Small intestine (tissue), 7 donors: ENCODE data around the gene TENT5C. TPM values are rescaled to one million over a fixed set of nuclear protein-coding genes. Genes with fewer than 3 reads are reported as not detected.

Source experiments
- DNase-seq, 2 donors: peaks; one replicate each; pipeline versions ENCODE4 v3.0.0 to v3.0.0-alpha.2; 2013
- FAIRE-seq: peaks from 2 replicates; lab custom pipeline; 2012; peaks lifted over from hg19 to GRCh38; lab: Jason Lieb, UNC
- H3K27ac ChIP-seq, 3 donors: one replicate each; pipeline ENCODE4 v1.5.1; 2013; ENCODE audit warnings: low read length in 2 of 3, mild to moderate bottlenecking in 2 of 3, control low read depth in 1 of 3, inconsistent platforms in 1 of 3, low read depth in 1 of 3, moderate library complexity in 1 of 3
- H3K27me3 ChIP-seq, 3 donors: one replicate each; pipeline ENCODE4 v1.6.1; 2013; ENCODE audit warnings: low read length in 3 of 3, inconsistent platforms in 1 of 3; ENCODE audit not compliant: control insufficient read depth in 3 of 3, insufficient read depth in 3 of 3
- H3K36me3 ChIP-seq, 3 donors: one replicate each; pipeline ENCODE4 v1.6.1; 2013; ENCODE audit warnings: low read length in 3 of 3, inconsistent platforms in 1 of 3, low read depth in 1 of 3, mild to moderate bottlenecking in 1 of 3, moderate library complexity in 1 of 3; ENCODE audit not compliant: control insufficient read depth in 3 of 3, insufficient read depth in 2 of 3
- H3K4me1 ChIP-seq, 3 donors: one replicate each; pipeline ENCODE4 v1.6.1; 2013; ENCODE audit warnings: low read length in 2 of 3, inconsistent platforms in 1 of 3, low read depth in 1 of 3, mild to moderate bottlenecking in 1 of 3, moderate library complexity in 1 of 3; ENCODE audit not compliant: control insufficient read depth in 3 of 3, insufficient read depth in 2 of 3
- H3K4me3 ChIP-seq, 3 donors: one replicate each; pipeline ENCODE4 v1.5.1; 2013; ENCODE audit warnings: low read length in 3 of 3, control low read depth in 1 of 3, inconsistent platforms in 1 of 3, low read depth in 1 of 3, mild to moderate bottlenecking in 1 of 3, moderate library complexity in 1 of 3
- H3K9me3 ChIP-seq, 2 donors: one replicate each; pipeline ENCODE4 v1.6.1; 2013; ENCODE audit warnings: low read depth in 1 of 2, low read length in 1 of 2; ENCODE audit not compliant: control insufficient read depth in 2 of 2, insufficient read depth in 1 of 2
- WGBS, 3 donors: extraction: QIAGEN DNeasy Blood & Tissue Kit; methylation state at CpG; one replicate each; pipeline ENCODE4 v1.1.7; 2013; 5-methylcytosine and 5-hydroxymethylcytosine counted together
- polyA plus RNA-seq, 4 donors: library from polyadenylated mRNA; stranded (reverse) in 3 of 4; unstranded in 1 of 4; fragments of 200-250 nt in 3 of 4; fragments of 120-200 nt in 1 of 4; gene quantifications; one replicate each; pipeline versions ENCODE4 v1.2.1 to v1.2.3, GENCODE V29; 2013
- donor health status: healthy with polysubstance abuse.
- donor health status: control.
- donor health status: control.
- donor health status: Bipolar disorder and iron deficiency.
- donor health status: healthy.

The TENT5C gene
- polyA plus RNA-seq, 4 donors = 2.2 to 13.5 (median 3.9) TPM

DNA sequence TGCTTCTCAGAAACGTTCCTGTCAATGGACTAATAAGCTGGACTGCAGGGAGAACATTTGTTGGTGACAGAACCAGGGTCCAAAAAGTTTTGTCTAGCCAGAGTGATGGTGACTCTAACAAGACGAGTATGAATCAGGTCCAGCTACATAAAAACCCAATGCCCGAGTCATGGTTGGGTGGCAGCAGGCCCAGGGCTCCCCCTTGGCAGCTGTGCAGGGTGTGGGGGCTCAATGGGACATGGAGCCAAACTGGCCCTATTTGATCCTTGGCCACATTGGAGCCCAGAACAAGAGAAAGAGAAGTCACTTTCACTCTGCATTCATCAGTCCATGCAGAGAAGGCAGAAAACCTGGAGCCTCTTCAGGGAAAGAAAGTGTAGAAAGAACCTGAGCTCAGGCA lies 37.9 kb upstream of the TENT5C start:
- Histone ChIP-seq H3K9me3 (no peaks in the 10 kb centered on the region), H3K27me3 (no peaks in the 10 kb centered on the region), H3K27ac (no peak overlapping the region), H3K36me3 (no peaks in the 10 kb centered on the region), H3K4me1 (peaks cover 0 to 5% (median 0%) of the 10 kb centered on the region in 3 donors), H3K4me3 (no peak overlapping the region)
- 79 to 82% (median 80%) methylated on average over 3 of the region's 3 CpGs for WGBS, 3 donors
- no peak for FAIRE-seq
- no peak for DNase-seq

DNA sequence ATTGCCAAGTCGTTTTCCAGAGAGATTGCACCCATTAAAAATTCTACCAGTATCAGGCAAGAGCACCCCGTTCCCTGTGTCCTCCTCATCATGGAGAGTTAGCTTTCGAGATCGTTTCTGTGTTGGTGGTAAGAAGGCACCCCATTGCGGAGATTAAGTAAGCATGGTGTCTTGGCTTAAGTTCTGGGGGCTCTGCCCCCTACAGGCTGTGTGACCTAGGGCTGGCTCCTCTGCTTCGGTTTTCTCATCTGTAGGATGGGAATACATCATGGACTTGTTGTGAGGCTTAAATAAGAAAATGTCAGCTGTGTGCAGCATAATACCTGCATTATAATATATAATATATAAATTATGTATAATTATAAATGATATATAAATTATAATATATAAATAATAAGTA lies 36.8 kb upstream of the TENT5C start:
- H3K4me1 ChIP-seq = peaks cover 0 to 3% (median 0%) of the 10 kb centered on the region in 3 donors
- FAIRE-seq = no peak
- DNase-seq = no peak

DNA sequence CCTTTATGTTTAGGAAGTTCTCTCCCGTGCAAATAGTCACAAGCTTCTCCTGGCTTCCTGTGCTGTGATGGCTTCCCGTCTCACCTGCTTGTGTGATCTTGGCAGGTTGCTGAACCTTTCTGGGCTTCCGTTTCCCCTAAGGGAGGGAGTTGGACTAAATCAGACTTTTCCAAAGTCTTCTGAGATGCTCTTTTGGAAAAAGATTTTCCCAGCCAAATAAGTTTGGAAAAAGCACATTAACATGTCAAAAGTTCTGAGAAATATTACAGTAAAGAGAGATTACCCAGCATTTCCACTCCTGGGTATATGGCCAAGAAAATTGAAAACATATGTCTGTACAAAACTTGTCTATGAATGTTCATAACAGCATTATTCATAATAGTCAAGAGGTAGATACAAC lies 36.0 kb upstream of the TENT5C start:
- DNase-seq = no peak
- no peak overlapping the region for H3K27ac ChIP-seq

More for the DNA sequence above, 36.8 kb upstream of the TENT5C start:
- H3K27me3 ChIP-seq = no peaks in the 10 kb centered on the region
- no peak overlapping the region for H3K27ac ChIP-seq
- 87 to 92% (median 90%) methylated on average over 6 of the region's 6 CpGs for WGBS, 3 donors
- H3K36me3 ChIP-seq = no peaks in the 10 kb centered on the region
- no peaks in the 10 kb centered on the region for H3K9me3 ChIP-seq
- H3K4me3 ChIP-seq = no peak overlapping the region

DNA sequence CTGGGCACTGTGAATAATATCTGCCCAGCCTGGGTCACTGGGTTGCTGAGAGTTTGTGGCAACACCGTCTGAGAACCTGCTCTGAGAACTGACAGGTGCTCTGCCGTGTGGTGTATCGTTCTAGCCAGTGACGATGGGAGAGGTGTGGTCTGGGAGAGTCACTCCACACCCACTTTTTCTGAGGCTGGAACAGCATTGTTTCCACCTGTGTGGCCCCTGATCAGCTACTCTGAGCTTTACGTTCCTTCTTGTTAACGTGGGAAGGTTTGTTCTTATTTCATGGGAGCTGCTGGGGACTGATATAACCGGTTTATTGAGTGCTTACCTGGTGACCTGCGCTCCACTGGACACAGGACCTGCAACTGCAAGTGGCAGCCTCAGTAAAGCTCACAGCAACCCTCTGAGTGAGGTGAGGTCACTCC lies 34.8 kb upstream of the TENT5C start:
- 20 to 57% (median 44%) methylated on average over 8 of the region's 8 CpGs for WGBS, 3 donors
- Histone ChIP-seq H3K9me3 (no peaks in the 10 kb centered on the region), H3K4me1 (peaks cover 0 to 3% (median 0%) of the 10 kb centered on the region in 3 donors), H3K27ac (peak overlapping the region in 2 of 3 donors; percentile 7 to 27), H3K36me3 (no peaks in the 10 kb centered on the region), H3K4me3 (no peak overlapping the region), H3K27me3 (no peaks in the 10 kb centered on the region)
- DNase-seq (peak; percentile 56 to 73), FAIRE-seq (no peak)

More for the DNA sequence above, 36.0 kb upstream of the TENT5C start:
- Histone ChIP-seq H3K4me1 (peaks cover 0 to 3% (median 0%) of the 10 kb centered on the region in 3 donors), H3K36me3 (no peaks in the 10 kb centered on the region), H3K27me3 (no peaks in the 10 kb centered on the region), H3K9me3 (no peaks in the 10 kb centered on the region), H3K4me3 (no peak overlapping the region)
- no peak for FAIRE-seq
- WGBS, 3 donors = 62 to 76% (median 74%) methylated on average over 3 of the region's 3 CpGs

- no peaks in the 10 kb centered on the region for H3K36me3 ChIP-seq
- H3K9me3 ChIP-seq = no peaks in the 10 kb centered on the region
- peaks cover 0 to 3% (median 0%) of the 10 kb centered on the region in 3 donors for H3K4me1 ChIP-seq
- no peak overlapping the region for H3K27ac ChIP-seq
- no peaks in the 10 kb centered on the region for H3K27me3 ChIP-seq
- FAIRE-seq = no peak
- H3K4me3 ChIP-seq = no peak overlapping the region
- WGBS, 3 donors = 27 to 64% (median 36%) methylated on average over 5 of the region's 5 CpGs
- peak; percentile 27 to 37 for DNase-seq
These were observed 34.4 kb upstream of the TENT5C start for GRCh38 chr1:117571496-117571895.

DNA sequence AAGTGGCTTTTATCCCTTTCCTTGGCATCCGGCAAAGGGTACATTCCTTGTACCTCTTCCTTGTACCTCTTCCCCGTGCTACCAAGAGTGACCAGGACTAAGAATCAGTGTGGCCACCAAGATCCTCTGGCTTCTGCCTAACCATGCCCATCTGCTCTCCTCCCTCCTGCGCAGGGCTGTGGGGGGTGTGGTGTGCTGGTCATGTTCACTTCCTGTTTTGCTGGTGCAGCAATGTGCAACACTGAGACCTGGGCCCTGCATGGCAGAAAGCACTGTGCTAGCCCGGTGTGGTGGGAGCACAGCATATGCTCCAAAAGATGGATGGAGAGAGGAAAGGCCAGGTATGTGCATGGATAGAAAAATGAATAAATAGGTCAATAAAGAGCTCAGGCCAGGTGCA lies 33.3 kb upstream of the TENT5C start:
- Histone ChIP-seq H3K36me3 (no peaks in the 10 kb centered on the region), H3K4me3 (no peak overlapping the region), H3K27ac (no peak overlapping the region), H3K4me1 (peaks cover 0 to 3% (median 0%) of the 10 kb centered on the region in 3 donors), H3K27me3 (no peaks in the 10 kb centered on the region), H3K9me3 (no peaks in the 10 kb centered on the region)
- DNase-seq = no peak
- FAIRE-seq = no peak
- WGBS, 3 donors = 59 to 76% (median 60%) methylated on average over 4 of the region's 4 CpGs

DNA sequence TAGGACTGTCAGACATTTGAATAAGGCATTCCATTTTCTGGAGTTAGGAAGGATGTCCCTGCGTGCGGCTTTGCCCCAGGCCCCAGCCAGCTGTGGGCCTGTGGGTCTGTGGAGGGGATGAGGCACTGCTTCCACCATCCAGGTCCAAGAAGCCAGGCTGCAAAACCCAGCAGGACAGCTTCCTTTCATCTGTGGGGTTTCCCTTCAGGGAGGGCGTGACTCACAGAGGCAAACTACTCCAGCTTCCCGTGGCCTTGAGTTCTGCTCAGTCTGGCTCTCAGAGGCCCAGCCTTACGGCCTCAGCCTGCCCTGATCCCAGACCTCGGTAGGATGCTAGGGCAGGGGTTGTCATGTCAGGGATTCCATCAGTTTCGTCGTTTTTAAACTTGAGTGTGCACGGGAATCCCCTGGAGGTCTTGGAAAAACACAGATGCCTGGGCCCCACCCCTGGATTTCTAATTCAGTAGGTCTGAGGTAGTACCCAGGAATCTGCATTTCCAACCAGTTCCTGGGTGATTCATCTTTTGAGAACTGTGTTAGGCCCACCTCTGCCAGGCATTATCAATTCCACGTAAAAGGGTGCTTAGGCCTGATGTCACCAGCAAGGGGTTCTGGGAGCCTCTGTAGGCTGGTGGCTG lies 32.3 kb upstream of the TENT5C start:
- no peak for DNase-seq
- H3K4me1 ChIP-seq = peaks cover 0 to 3% (median 0%) of the 10 kb centered on the region in 3 donors
- H3K27ac ChIP-seq = no peak overlapping the region
- no peak for FAIRE-seq
- H3K36me3 ChIP-seq = no peaks in the 10 kb centered on the region
- 70 to 77% (median 75%) methylated on average over 10 of the region's 10 CpGs for WGBS, 3 donors
- H3K4me3 ChIP-seq = no peak overlapping the region
- no peaks in the 10 kb centered on the region for H3K9me3 ChIP-seq
- no peaks in the 10 kb centered on the region for H3K27me3 ChIP-seq

GRCh38 chr1:117574161-117574835 lies 31.6 kb upstream of the TENT5C start:
- no peak for FAIRE-seq
- Histone ChIP-seq H3K27ac (no peak overlapping the region), H3K9me3 (no peaks in the 10 kb centered on the region), H3K4me1 (peaks cover 0 to 3% (median 0%) of the 10 kb centered on the region in 3 donors), H3K4me3 (no peak overlapping the region), H3K36me3 (no peaks in the 10 kb centered on the region), H3K27me3 (no peaks in the 10 kb centered on the region)
- no peak for DNase-seq
- 80 to 84% (median 82%) methylated on average over 5 of the region's 5 CpGs for WGBS, 3 donors
